ENCODE data around the gene GLB1L2.

DNA sequence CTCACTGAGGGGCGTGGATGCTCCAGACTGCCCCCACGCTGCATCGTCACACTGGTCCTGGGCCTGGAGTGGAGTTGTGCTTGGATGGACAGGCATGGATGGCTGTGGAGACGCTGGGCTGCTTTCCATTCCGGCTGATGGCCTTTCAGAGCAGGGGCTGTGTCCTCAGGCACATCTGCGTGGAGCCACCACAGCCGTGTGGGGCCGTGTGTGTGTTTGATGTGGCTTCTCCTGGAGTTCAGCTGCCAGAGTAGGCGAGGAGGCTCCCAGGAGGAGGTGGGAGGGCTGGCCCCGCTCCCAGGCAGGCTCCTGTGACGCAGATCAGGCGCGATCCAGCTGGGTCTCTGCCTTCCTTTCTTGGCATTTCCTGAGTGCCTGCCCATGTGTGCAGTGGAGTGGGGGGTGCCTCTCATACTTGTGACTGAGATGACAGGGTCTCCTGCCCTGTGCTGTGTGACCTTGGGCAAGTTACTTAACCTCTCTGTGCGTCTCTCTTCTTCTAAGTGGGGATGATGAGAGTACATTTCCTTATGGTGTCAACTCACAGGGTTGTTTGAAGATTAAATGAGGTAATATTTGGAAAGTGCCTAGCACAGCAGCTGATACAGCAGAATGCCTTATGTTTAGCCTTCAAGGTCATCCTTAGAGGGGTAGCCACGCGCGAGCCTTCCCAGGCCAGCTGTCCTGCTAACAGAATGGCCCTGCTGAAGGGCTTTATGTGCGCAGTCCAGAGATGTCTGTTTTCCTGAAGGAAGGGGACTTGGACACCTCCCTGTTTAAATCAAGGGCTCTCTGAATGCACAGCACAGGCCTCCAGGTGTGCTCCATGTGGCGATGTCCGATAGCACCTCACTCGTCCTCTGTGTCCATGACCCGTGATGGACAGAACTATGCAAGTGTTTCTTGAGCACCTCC lies 33.5 kb downstream of the GLB1L2 start:
- TF ChIP-seq, protein P1, sequence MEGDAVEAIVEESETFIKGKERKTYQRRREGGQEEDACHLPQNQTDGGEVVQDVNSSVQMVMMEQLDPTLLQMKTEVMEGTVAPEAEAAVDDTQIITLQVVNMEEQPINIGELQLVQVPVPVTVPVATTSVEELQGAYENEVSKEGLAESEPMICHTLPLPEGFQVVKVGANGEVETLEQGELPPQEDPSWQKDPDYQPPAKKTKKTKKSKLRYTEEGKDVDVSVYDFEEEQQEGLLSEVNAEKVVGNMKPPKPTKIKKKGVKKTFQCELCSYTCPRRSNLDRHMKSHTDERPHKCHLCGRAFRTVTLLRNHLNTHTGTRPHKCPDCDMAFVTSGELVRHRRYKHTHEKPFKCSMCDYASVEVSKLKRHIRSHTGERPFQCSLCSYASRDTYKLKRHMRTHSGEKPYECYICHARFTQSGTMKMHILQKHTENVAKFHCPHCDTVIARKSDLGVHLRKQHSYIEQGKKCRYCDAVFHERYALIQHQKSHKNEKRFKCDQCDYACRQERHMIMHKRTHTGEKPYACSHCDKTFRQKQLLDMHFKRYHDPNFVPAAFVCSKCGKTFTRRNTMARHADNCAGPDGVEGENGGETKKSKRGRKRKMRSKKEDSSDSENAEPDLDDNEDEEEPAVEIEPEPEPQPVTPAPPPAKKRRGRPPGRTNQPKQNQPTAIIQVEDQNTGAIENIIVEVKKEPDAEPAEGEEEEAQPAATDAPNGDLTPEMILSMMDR (conservative IDR thresholded peaks at IDR 0.05; ENCODE audit: low read depth in 2 of 2), result no peak
- no peak for TF ChIP-seq ZNF114 (CRISPR knock-in tag; IDR thresholded peaks at IDR 0.05)
- TF ChIP-seq EZH2 (IDR thresholded peaks at IDR 0.05; ENCODE audit: low read depth, unreplicated experiment), result no peak
- TF ChIP-seq POLR2AphosphoS5 (IDR thresholded peaks at IDR 0.05; ENCODE audit: low read depth), result no peak
- TF ChIP-seq, protein P2, sequence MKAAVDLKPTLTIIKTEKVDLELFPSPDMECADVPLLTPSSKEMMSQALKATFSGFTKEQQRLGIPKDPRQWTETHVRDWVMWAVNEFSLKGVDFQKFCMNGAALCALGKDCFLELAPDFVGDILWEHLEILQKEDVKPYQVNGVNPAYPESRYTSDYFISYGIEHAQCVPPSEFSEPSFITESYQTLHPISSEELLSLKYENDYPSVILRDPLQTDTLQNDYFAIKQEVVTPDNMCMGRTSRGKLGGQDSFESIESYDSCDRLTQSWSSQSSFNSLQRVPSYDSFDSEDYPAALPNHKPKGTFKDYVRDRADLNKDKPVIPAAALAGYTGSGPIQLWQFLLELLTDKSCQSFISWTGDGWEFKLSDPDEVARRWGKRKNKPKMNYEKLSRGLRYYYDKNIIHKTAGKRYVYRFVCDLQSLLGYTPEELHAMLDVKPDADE (IDR thresholded peaks at IDR 0.05), result no peak
- TF ChIP-seq, protein P3, sequence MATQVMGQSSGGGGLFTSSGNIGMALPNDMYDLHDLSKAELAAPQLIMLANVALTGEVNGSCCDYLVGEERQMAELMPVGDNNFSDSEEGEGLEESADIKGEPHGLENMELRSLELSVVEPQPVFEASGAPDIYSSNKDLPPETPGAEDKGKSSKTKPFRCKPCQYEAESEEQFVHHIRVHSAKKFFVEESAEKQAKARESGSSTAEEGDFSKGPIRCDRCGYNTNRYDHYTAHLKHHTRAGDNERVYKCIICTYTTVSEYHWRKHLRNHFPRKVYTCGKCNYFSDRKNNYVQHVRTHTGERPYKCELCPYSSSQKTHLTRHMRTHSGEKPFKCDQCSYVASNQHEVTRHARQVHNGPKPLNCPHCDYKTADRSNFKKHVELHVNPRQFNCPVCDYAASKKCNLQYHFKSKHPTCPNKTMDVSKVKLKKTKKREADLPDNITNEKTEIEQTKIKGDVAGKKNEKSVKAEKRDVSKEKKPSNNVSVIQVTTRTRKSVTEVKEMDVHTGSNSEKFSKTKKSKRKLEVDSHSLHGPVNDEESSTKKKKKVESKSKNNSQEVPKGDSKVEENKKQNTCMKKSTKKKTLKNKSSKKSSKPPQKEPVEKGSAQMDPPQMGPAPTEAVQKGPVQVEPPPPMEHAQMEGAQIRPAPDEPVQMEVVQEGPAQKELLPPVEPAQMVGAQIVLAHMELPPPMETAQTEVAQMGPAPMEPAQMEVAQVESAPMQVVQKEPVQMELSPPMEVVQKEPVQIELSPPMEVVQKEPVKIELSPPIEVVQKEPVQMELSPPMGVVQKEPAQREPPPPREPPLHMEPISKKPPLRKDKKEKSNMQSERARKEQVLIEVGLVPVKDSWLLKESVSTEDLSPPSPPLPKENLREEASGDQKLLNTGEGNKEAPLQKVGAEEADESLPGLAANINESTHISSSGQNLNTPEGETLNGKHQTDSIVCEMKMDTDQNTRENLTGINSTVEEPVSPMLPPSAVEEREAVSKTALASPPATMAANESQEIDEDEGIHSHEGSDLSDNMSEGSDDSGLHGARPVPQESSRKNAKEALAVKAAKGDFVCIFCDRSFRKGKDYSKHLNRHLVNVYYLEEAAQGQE (IDR thresholded peaks at IDR 0.05; ENCODE audit: unreplicated experiment), result no peak
- no peak for TF ChIP-seq CREB1 (CRISPR knock-in tag; IDR thresholded peaks at IDR 0.05; ENCODE audit: low read depth)
- no peak for TF ChIP-seq STAT1 (IDR thresholded peaks at IDR 0.05; ENCODE audit: unreplicated experiment)
- TF ChIP-seq EZH2phosphoT487 (IDR thresholded peaks at IDR 0.05; ENCODE audit: unreplicated experiment), result no peak

All from GM23338 (cell line).